GM18507 (cell line): ENCODE results near the gene FHOD3.

Experiments used
- DNase-seq: peaks from one replicate; pipeline ENCODE4 v3.0.0; 2011; ENCODE audit warnings: low read depth; ENCODE audit not compliant: insufficient read length; ENCODE audit errors: extremely low spot score
- FAIRE-seq: peaks from 2 replicates; lab custom pipeline; 2011; peaks lifted over from hg19 to GRCh38; lab: Jason Lieb, UNC

Gene FHOD3

DNA sequence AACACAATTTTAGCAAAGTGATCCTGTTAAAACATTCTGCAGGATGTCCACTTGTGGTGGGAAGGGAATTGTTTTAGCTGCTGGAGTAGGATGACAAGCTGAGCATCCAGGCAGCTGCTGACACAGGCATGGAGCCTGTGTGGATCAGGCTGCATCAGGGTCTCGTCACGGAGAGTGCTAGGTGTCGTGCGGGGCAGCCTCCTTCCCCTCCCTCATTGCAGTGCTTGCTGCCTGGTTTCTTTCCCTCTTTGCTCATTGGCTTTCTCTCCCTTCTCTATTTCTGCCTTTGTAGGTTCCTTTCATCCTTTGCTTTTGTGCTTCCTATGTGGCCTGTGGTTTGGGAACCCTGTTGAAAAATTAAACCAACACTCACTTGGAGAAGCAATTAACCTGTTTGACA, 358.4 kb downstream of the FHOD3 start:
- peak; percentile 56 for FAIRE-seq

DNA sequence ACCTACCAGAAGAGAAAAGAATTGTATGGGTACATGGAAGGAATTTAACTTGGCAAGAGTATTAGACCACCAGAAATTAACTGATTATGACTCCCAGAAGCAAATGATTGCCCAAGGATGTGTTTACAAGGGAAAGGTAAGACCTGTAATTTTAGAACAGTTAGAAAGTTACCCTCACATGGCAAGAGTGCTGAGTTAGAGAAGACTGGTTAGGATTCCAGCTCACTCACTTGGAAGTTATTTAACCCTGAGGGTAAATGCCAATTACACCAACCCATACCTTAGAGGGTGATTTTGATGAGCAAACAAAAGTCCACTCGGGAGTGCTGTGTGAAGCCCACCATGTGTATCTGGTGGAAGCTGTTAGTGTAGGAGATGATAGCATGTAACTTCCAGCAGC, 361.1 kb downstream of the FHOD3 start:
- no peak for FAIRE-seq
- no peak for DNase-seq

More for the DNA sequence above, 358.4 kb downstream of the FHOD3 start:
- no peak for DNase-seq

DNA sequence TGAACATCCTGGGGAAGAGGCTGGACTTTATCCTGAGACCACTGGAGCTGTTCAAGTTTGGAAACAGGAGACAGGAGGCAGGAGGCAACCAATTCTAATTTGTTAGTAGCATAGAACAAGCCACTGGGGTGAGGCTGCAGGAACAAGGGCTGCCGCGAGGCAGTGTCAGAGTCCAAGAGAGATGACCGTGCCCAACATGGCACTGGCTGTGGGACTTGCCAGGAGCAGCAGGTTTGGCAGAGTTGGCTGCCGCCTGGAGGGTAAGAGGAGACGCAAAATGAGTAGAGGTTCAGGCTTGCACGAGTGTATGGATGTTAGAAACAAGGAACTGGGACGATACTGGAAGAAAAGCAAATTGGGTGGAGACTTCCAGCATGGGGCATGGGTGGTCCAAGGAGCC, 362.8 kb downstream of the FHOD3 start:
- no peak for FAIRE-seq
- no peak for DNase-seq

DNA sequence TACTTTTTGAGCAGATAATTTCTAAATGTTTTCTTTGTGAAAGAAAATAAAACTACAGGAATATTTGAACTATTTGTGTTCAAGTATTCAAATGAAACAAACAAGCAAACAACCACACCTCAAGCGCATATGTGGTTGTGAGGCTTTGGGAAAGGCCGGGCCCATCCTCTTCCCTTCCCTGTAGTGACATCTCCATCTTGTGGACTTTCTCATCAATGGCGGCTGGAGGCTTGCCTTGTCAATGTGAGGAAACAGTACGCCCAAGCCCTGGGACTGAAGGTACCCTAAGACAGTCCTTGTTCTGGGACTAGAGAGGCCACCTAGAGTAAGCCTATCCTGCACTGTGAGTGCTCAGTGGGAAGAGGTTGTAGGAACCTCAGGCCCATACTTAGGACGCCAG, 364.5 kb downstream of the FHOD3 start:
- FAIRE-seq: peak; percentile 71
- no peak for DNase-seq

DNA sequence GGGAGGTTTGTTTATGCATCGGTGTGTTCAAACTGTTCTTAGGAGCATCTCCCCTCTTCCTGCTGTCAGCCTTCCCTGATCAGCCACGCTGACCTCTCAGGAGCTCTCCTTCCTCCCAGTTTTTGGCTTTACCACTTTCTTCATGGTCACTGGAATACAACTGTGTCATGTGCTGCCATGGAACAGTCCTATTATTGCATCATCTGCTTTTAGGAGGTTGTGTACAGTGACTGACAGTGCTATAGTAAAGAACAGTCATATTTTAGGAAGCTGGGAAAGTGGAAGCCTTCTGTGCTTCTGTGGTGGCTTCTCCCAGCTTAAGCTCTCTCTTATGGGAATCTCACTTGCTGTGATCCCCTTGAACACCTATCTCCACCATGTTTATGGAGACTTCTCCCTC, 365.8 kb downstream of the FHOD3 start:
- no peak for DNase-seq
- no peak for FAIRE-seq

DNA sequence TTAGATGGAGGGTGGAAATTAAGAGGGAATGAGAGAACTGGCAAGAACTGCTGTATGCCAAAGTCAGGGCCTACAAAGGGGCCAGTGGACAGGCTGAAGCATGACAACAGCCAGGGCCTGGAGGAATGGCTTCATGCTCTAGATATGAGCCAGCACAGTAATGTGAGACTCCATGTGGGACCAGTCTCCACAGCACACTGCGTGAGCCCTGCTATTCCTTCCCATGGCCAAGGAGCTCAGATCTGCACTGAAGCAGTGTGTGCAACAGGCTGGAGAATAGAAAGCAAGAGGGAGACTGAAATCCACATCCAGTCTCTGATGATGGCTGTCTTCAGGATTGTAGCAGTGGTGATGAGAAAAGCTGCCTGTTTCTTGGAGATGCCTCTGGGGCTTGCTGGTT, 368.4 kb downstream of the FHOD3 start:
- no peak for DNase-seq
- FAIRE-seq: no peak

DNA sequence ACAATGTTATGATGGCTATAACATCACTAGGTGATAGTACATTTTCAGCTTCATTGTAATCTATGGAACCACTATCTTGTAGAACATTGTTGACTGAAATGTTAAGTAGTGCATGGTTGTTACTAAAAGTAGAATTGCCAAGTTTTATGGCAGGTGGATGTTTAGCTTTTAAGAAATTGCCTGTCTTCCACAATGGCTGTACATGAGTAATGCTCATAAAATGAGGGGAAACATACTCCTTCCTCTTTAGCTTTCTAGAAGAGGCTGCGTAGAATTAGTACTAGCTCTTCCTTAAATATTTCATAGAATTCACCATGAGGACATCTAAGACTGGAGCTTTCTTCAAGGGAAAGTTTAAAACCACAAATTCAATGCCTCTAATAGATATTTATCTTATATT, 370.3 kb downstream of the FHOD3 start:
- DNase-seq (no peak), FAIRE-seq (no peak)

DNA sequence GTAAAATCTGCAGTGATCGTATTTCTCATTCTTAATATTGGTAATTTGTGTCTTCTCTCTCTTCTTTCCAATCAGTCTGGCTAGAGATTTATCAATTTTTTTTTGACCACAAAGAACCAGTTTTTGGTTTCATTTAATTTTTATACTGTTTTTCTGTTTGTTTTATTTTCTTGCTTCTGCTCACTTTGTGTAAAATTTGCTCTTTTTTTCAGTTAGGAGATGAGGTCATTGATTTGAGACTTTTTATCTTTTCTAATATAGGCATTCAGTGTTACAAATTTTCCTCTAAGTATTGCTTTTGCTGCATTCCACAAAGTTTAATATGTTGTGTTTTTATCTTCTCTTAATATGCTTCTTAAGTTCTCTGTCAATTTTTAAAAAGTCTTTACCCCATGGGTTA, 370.8 kb downstream of the FHOD3 start:
- no peak for FAIRE-seq

DNA sequence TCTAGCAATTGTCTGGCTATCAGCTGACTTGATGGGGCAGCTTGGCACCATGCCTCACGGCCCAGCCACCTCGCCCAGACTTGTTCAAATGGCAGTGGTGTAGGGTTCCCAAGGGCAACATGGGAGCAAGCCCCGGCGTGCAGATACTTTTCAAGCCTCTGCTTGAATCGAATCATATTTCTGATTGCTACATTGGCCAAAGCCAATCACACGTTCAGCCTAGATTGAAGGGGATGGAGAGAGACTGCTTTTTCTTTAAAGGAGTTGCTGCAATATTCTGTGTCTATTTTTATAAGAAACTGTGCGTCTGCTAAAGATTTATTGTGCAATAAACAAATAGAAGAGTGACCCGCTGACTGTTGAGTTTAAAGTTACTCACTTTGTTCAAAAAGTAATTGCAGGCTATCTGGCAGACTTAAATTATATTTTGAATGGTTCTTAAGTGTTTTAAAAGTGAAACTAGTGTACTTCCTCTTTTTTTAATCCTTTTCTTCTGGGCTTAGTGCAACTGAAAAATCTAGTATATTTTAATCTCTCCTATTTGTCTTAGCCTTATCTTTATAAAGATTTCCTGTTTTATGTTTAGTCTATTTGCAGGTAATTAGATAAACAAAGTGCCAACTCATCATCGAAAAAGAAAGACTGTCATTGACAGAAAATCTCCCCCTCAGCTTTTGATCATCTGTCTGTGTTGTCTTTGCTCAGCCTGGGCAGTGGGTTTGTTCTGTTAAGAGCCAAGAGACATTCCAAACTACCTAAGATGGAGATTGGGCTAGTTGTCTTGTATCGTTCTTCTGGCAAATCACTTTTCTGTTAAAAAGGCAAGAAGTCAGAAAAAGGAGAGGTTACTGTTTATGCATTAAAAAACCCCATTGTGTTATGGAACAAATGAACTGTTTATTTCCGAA, 375.2 kb downstream of the FHOD3 start:
- FAIRE-seq (peak; percentile 69), DNase-seq (peak; percentile 15)

More for the DNA sequence above, 370.8 kb downstream of the FHOD3 start:
- no peak for DNase-seq

DNA sequence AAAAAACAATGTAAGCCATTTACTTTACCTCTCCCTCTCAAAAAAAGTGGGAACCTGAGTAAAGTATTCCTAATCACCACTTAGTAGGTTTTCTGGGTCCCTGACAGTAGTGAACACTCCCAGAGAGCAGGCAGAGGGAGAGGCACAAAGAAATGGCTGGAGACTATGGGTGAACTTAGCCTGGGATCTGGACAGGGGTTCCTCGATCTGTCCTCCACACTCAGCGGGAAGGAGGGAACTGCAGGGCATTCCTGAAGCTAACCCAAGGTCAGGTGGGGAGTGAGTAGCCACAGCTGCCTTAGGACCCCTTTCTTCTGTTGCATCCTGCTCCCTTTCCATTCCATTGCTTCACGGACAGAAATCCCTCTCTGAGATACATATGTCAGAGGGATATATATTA, 375.9 kb downstream of the FHOD3 start:
- DNase-seq: no peak
- no peak for FAIRE-seq

DNA sequence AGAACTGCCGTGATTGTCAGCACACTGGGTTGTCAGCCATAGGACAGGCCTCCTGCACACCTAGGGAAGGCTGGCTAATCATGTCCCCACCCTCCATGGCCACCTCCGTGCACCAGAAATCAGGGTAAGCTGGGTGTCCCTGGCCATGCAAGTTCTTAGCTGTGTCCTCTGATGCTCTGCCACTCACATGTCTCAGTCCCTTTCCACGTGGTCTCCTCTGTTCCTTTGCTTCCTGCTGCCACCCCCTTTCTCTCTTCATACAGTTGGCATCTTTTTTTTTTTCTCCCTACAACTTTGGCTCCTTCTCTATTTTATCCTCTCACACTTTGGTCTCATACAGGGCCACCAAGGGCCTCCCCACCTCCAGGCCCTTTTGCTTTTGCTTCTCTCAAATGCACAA, 377.6 kb downstream of the FHOD3 start:
- DNase-seq (no peak), FAIRE-seq (no peak)

DNA sequence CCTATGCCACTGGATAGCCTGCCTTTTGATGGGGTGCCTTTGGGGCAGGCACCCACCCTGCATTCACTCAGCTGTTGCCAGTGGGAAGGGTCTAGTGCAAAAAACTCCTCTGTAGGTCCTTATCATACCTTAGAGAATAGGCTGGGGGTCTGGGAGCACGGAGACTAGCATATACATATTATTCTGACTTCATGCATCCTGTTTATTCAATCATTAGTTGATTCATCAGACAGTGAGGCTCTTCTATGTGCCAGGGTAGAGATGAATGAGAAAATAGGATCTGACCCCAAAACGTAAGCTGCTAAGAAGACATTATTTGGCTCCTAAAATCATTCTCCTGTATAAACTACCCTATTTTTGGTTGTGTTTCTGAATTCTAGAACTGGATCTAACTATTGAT, 378.0 kb downstream of the FHOD3 start:
- no peak for DNase-seq
- no peak for FAIRE-seq

DNA sequence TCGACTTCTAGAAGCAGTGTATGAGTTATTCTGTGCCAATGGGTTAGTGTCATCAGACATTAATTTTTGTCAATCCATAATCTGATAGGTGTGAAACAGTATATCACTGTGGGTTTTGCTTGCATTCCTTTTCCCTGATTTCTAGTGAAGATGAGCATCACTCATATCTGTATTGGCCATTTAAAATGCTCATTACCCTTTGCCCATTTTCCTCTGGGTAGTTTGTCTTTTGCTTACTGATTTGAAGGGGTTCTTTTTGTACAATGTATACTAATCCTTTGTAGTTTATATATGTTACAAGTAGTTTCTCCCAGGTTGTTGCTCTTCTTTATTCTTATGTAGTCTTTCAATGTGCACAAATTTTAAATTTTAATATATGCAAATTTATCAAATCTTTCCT, 379.1 kb downstream of the FHOD3 start:
- no peak for DNase-seq
- FAIRE-seq: no peak

DNA sequence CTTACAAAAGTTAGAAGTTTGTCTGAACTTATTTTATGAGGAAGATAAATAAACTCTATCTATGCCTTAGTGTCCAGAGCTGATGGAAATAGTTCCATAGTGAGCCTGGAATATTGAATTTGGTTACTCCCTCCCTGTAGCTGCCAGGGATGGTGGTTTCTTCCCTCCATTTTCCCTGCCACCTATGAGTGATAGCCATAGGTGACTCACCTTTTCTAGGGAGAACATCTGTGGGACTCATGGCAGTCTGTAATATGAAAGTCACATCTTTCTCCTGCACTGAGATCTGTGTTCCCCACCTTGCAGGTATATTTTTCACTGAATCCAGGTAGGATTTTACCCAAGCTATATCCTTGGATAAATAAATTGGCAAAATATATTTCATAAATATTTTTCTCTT, 382.5 kb downstream of the FHOD3 start:
- FAIRE-seq (no peak), DNase-seq (no peak)

DNA sequence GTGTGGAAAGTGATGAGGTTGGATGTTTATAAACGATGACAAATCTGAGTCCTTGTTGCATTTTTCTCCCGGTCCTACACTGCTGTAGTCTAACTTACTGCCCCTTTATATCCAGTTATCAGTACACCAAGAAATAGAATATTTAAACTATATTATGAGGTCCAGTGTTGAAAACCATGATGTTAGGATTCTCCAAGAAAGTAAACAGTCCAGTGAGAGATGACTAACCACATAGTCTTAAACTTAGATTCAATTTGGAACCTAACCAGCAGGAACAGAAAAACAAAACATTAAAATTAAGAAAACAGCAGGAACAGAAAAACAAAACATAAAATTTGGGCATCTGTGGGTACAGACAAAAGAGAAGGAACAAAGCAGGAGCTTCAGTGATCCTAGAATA, 388.1 kb downstream of the FHOD3 start:
- DNase-seq (no peak), FAIRE-seq (no peak)

DNA sequence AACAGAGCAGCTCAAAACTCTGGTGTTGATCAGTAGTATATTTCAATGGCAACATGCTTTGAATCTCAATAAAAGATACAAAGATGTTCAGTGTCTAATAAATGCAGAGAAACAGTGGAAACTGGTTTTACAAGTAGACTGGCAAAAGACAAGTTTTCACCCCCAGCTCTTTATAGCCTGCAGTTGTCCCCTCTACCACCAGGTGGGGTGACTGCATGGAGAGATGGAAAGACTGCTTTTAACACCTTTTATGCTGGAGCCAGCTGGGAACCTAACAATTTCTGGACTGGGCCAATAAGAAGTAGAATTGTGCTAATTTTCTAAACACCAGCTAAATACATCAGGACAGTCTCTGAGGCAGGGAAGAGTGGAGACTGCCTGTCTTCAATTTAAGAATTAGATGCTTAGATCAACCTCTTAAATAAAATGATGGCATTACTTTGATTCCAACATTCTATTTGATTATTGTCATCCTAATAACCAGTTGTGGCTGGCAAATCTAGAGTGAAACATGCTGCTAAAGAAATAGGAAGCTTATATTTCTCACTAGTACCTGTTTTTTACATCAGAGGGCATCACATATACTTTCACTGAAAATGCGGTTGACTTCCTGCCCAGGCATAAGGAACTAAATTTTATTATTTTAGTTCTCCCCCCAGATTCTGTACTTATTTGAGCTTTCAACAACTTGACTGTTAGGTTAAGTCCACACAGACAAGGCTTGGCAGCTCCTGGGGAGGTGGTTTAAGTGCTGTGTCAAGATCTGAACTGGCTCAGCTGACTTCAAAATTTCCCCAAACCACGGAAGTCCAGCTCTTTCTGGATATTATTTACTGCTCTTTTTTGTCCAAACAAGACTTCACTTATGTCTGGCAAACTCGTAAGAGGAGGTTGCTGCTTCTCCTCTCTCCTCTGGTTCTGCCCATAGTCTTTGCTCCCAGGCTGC, 390.8 kb downstream of the FHOD3 start:
- FAIRE-seq (peak; percentile 75), DNase-seq (peak; percentile 23)

DNA sequence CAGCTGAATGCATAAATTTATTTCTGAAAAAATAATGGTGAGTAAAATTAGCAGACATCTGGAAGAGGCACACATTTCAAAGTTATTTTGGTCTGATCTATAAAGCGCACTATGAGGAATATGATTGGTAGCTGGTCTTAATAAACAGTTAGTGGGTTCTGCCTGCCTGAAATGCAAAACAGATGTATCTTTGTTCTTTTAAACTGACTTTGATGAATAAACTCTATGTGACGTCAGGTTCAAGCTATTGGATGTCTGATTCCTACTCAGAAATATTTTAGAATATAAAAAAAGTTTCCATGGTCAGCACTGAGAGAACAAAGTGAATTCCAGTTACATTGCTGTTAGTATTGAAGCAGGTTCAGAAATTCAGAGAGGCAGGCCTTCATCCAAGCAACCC, 394.9 kb downstream of the FHOD3 start:
- DNase-seq: no peak
- FAIRE-seq: no peak

DNA sequence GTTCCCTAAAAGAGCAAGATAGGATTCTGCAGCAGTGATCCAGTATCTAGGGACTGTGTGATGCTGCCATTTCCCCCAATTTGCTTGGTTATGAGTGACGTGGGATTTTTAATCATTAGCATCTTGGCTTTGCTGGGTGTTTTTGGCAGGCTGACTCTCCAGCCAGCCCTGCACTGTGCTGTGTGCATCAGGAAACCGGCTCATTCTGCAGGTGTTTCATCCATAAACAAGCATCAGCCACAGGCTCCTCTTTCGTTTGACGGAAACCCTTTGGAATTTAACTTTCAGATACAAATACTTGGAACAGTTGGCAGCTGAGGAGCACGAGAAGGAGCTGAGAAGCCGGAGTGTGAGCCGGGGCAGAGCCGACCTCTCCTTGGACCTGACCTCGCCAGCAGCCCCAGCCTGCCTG, 395.4 kb downstream of the FHOD3 start:
- DNase-seq (no peak), FAIRE-seq (no peak)

DNA sequence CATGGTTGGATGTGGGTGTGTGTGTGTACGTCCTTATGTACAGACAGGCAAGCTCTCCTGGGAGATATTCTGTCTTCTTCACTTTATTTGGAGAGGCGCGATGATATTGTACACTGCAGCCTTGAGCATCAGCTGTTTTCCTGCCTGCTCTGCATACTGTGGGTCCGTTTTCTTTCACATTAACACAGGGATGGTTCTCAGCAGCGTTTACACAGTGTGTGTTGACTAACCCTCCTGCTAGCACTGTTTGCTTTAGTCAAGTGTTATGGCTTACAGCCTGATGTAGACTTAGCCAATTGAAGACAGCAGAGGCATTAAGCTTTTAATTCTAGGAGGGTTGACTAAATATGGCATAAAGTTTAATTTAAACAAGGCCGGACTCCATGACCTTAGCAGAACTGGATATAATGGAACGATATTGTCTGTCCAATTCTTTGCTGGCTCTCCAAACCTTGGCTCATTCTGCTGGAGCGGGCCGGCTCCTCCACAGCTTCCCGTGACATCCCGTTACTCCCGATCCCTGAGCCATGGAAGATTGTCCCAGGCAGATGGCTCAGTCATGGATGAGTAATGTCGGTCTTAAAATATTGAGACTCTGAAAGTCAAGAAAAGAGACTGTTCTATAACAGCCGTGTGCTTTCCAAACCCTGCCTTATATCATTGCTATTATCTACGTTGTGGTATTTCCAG, 396.6 kb downstream of the FHOD3 start:
- DNase-seq (no peak), FAIRE-seq (no peak)

DNA sequence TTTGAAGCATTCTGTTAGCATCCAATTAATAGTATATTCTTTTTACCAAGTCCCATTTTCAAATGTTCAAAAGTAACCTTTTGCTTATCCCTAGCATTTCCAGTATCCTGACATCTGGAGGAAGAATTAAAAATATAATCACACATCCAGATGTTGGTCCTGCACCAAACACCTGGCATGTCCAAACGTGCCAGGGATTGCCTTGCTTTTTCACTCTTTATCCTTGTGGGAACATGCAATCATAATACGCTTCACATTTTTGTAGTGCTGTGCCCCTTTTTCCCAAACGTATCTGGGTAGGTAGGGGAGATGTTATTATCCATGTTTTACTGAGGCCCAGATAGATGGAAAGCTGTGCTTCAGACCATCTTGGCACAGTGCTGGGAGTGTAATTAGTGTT, 398.3 kb downstream of the FHOD3 start:
- DNase-seq: no peak
- FAIRE-seq: no peak
